GM06990 (cell line): Measurements from ENCODE around the gene ANKS1A.
"Not testable (repeated sequence)": the region's sequence is repeated elsewhere in the genome, so short reads cannot be mapped to it uniquely, and the experiment has no call there.

ENCODE experiments used
- DNase-seq: peaks from one replicate; pipeline ENCODE4 v3.0.0-alpha.2; 2011; ENCODE audit not compliant: insufficient read length; ENCODE audit errors: extremely low read depth
- H3K27me3 ChIP-seq: replicated peaks from 2 replicates; pipeline ENCODE4 v1.6.0; 2011; ENCODE audit warnings: low read length; ENCODE audit not compliant: control insufficient read depth, insufficient read depth
- H3K36me3 ChIP-seq: 2 replicates; pipeline ENCODE4 v1.5.1; 2011; ENCODE audit warnings: low read length; ENCODE audit not compliant: control insufficient read depth, insufficient read depth
- H3K4me3 ChIP-seq: replicated peaks from 2 replicates; pipeline ENCODE4 v1.5.1; 2011; ENCODE audit warnings: low read depth, mild to moderate bottlenecking, control low read depth, low read length
- CTCF ChIP-seq: IDR thresholded peaks from 2 replicates; pipeline ENCODE4 v1.5.1; 2011; ENCODE audit warnings: low read length, control low read depth, mild to moderate bottlenecking, inconsistent platforms; ENCODE audit not compliant: insufficient read depth, poor library complexity, severe bottlenecking

ANKS1A gene

GRCh38 chr6:34990971-34991560 is 102.0 kb downstream of the ANKS1A start:
- H3K36me3 ChIP-seq: no peaks in the 10 kb centered on the region; the same call in 1 of the 2 replicates
- DNase-seq: no peak
- no peaks in the 10 kb centered on the region for H3K27me3 ChIP-seq
- no peak for TF ChIP-seq CTCF
- H3K4me3 ChIP-seq: no peak overlapping the region

GRCh38 chr6:34992376-34992775 is 103.3 kb downstream of the ANKS1A start:
- no peaks in the 10 kb centered on the region; the same call in 1 of the 2 replicates for H3K36me3 ChIP-seq
- no peak overlapping the region for H3K4me3 ChIP-seq
- no peaks in the 10 kb centered on the region for H3K27me3 ChIP-seq
- no peak for TF ChIP-seq CTCF
- DNase-seq: no peak

GRCh38 chr6:34993213-34993612 is 104.2 kb downstream of the ANKS1A start:
- DNase-seq: no peak
- H3K27me3 ChIP-seq: no peaks in the 10 kb centered on the region
- no peak for TF ChIP-seq CTCF
- H3K4me3 ChIP-seq: no peak overlapping the region
- H3K36me3 ChIP-seq: no peaks in the 10 kb centered on the region; the same call in 1 of the 2 replicates

- TF ChIP-seq CTCF: no peak
- Histone ChIP-seq H3K36me3 (peaks cover 2% of the 10 kb centered on the region; the same call in 1 of the 2 replicates), H3K4me3 (no peak overlapping the region), H3K27me3 (no peaks in the 10 kb centered on the region)
- no peak for DNase-seq
Observed at GRCh38 chr6:34994693-34995092, 105.6 kb downstream of the ANKS1A start.

- H3K27me3 ChIP-seq, H3K36me3 ChIP-seq, H3K4me3 ChIP-seq, DNase-seq: not testable (repeated sequence)
Observed at GRCh38 chr6:34998417-34998816, 109.4 kb downstream of the ANKS1A start.

- H3K36me3 ChIP-seq, DNase-seq, H3K4me3 ChIP-seq, H3K27me3 ChIP-seq: not testable (repeated sequence)
Observed at GRCh38 chr6:34999153-34999552, 110.1 kb downstream of the ANKS1A start.

- DNase-seq, H3K4me3 ChIP-seq, H3K27me3 ChIP-seq, H3K36me3 ChIP-seq: not testable (repeated sequence)
Observed at GRCh38 chr6:34999962-35000361, 110.9 kb downstream of the ANKS1A start.

- H3K27me3 ChIP-seq, DNase-seq, H3K36me3 ChIP-seq, H3K4me3 ChIP-seq: not testable (repeated sequence)
Observed at GRCh38 chr6:35001349-35001748, 112.3 kb downstream of the ANKS1A start.

- not testable (repeated sequence) for DNase-seq, H3K27me3 ChIP-seq, H3K4me3 ChIP-seq, H3K36me3 ChIP-seq
Observed at GRCh38 chr6:35003886-35004530, 115.0 kb downstream of the ANKS1A start.
